SK-N-SH (cell line): ENCODE data around the gene DNAAF9. TPM values are rescaled to one million over a fixed set of nuclear protein-coding genes. Genes with fewer than 3 reads are reported as not detected.
"Not testable (repeated sequence)": the region's sequence is repeated elsewhere in the genome, so short reads cannot be mapped to it uniquely, and the experiment has no call there.

Experiments
- CTCF ChIA-PET: fragments of 300-600, 350-600 bp; formaldehyde crosslinking; extraction: SDS; loops from one replicate; lab custom pipeline; 2021; lab: Yijun Ruan, JAX
- POLR2A ChIA-PET: fragments of 350-600 bp; sonication (Branson Sonifier 250); formaldehyde crosslinking; extraction: SDS; loops from one replicate; lab custom pipeline; 2020; ENCODE audit warnings: antibody characterized with exemption, inconsistent platforms; lab: Yijun Ruan, JAX
- DNase-seq: peaks from one replicate; pipeline ENCODE4 v3.0.0; 2012
- H2AFZ ChIP-seq: fragments of 200-600 bp; sonication (generic); 2 replicates; pipeline ENCODE4 v1.8.1; 2016; ENCODE audit warnings: antibody characterized with exemption, mild to moderate bottlenecking, low read depth
- H3F3A ChIP-seq: fragments of 200-600 bp; sonication (generic); replicated peaks from 2 replicates; pipeline ENCODE3; 2016; ENCODE audit warnings: antibody characterized with exemption, mild to moderate bottlenecking; ENCODE audit not compliant: insufficient read depth
- H3K27ac ChIP-seq, 2 experiments: fragments of 200-500 bp in 1 of 2; fragments of 200-600 bp in 1 of 2; sonication (Bioruptor generic) in 1 of 2; sonication (generic), shearing (Covaris generic) in 1 of 2; 2 replicates each; pipeline versions ENCODE4 v1.5.1 to v1.6.1; 2014 to 2016; ENCODE audit warnings: low read depth in 2 of 2, inconsistent platforms in 1 of 2, low read length in 1 of 2, mild to moderate bottlenecking in 1 of 2, mixed read lengths in 1 of 2
- H3K27me3 ChIP-seq: fragments of 200-600 bp; sonication (generic), shearing (Covaris generic); 2 replicates; pipeline ENCODE4 v1.6.1; 2016; ENCODE audit warnings: mixed run types; ENCODE audit not compliant: insufficient read depth
- H3K36me3 ChIP-seq, 2 experiments: fragments of 200-500 bp in 1 of 2; fragments of 200-600 bp in 1 of 2; sonication (Bioruptor generic) in 1 of 2; sonication (generic) in 1 of 2; replicated peaks in 1 of 2; 2 replicates each; pipeline versions ENCODE3 to v1.5.1; 2014 to 2016; ENCODE audit warnings: low read length in 1 of 2, mild to moderate bottlenecking in 1 of 2; ENCODE audit not compliant: insufficient read depth in 2 of 2, control insufficient read depth in 1 of 2
- H3K4me1 ChIP-seq, 2 experiments: fragments of 200-500 bp in 1 of 2; fragments of 200-600 bp in 1 of 2; sonication (Bioruptor generic) in 1 of 2; sonication (generic), shearing (Covaris generic) in 1 of 2; 2 replicates each; pipeline versions ENCODE4 v1.5.1 to v1.6.1; 2014 to 2016; ENCODE audit warnings: low read depth in 1 of 2, low read length in 1 of 2, mixed run types in 1 of 2; ENCODE audit not compliant: insufficient read depth in 2 of 2, control insufficient read depth in 1 of 2
- H3K4me2 ChIP-seq: fragments of 200-600 bp; sonication (generic), shearing (Covaris generic); 2 replicates; pipeline ENCODE4 v1.6.1; 2017; ENCODE audit warnings: mixed run types
- H3K4me3 ChIP-seq, 2 experiments: fragments of 200-500 bp in 1 of 2; fragments of 200-600 bp in 1 of 2; sonication (Bioruptor generic) in 1 of 2; sonication (generic), shearing (Covaris generic) in 1 of 2; 2 replicates each; pipeline versions ENCODE4 v1.5.1 to v1.8.1; 2014 to 2016; ENCODE audit warnings: low read depth in 2 of 2, inconsistent platforms in 1 of 2, low read length in 1 of 2, mild to moderate bottlenecking in 1 of 2, mixed read lengths in 1 of 2, moderate library complexity in 1 of 2
- H3K79me2 ChIP-seq: fragments of 200-600 bp; sonication (generic); 2 replicates; pipeline ENCODE4 v1.8.1; 2017; ENCODE audit warnings: mild to moderate bottlenecking; ENCODE audit not compliant: insufficient read depth
- H3K9ac ChIP-seq: fragments of 200-600 bp; sonication (generic); 2 replicates; pipeline ENCODE4 v1.6.1; 2017; ENCODE audit warnings: mixed run types
- H3K9me2 ChIP-seq: fragments of 200-600 bp; sonication (generic); 2 replicates; pipeline ENCODE4 v1.6.1; 2017; ENCODE audit warnings: mixed run types
- H3K9me3 ChIP-seq: fragments of 200-600 bp; sonication (generic); 2 replicates; pipeline ENCODE4 v1.6.1; 2017; ENCODE audit warnings: mixed run types, mild to moderate bottlenecking, moderate library complexity
- H4K20me1 ChIP-seq: fragments of 200-600 bp; sonication (generic); 2 replicates; pipeline ENCODE4 v1.6.1; 2017; ENCODE audit warnings: mild to moderate bottlenecking, mixed run types; ENCODE audit not compliant: insufficient read depth
- CHD2 ChIP-seq: fragments of 150-350 bp; IDR thresholded peaks from 2 replicates; pipeline ENCODE4 v1.6.1; 2018; ENCODE audit warnings: low read length; ENCODE audit not compliant: partially characterized antibody
- EP300 ChIP-seq, 2 experiments: IDR thresholded peaks; 2 replicates each; pipeline versions ENCODE4 v1.4.0 to v1.6.1; 2012; ENCODE audit warnings: borderline replicate concordance in 1 of 2, low read depth in 1 of 2, low read length in 1 of 2
- EZH2phosphoT487 ChIP-seq: fragments of 200-600 bp; sonication (generic); IDR thresholded peaks from 2 replicates; pipeline ENCODE4 v1.6.1; 2017; ENCODE audit warnings: low read depth, mixed run types, mild to moderate bottlenecking, antibody characterized with exemption, moderate library complexity, borderline replicate concordance
- GABPA ChIP-seq: IDR thresholded peaks from 2 replicates; pipeline ENCODE4 v1.4.0; 2012; ENCODE audit warnings: low read depth, mild to moderate bottlenecking
- GATA2 ChIP-seq: sonication (generic); formaldehyde crosslinking; IDR thresholded peaks from 2 replicates; pipeline ENCODE4 v1.5.0; 2020; ENCODE audit warnings: mild to moderate bottlenecking, missing genetic modification reagents
- IRF3 ChIP-seq: fragments of 150-350 bp; IDR thresholded peaks from 2 replicates; pipeline ENCODE4 v1.6.1; 2016; ENCODE audit warnings: mild to moderate bottlenecking, low read depth, low read length
- MXI1 ChIP-seq: IDR thresholded peaks from 2 replicates; pipeline ENCODE4 v1.6.1; 2012; ENCODE audit warnings: mild to moderate bottlenecking, low read depth, low read length, improper control_type of control experiment
- NRF1 ChIP-seq: IDR thresholded peaks from 2 replicates; pipeline ENCODE4 v1.6.1; 2012; ENCODE audit warnings: low read depth, mild to moderate bottlenecking, low read length
- PBX3 ChIP-seq: IDR thresholded peaks from 2 replicates; pipeline ENCODE4; 2012
- POLR2AphosphoS5 ChIP-seq: IDR thresholded peaks from 2 replicates; pipeline ENCODE4 v1.6.1; 2012; ENCODE audit warnings: low read depth, low read length
- RCOR1 ChIP-seq: fragments of 150-350 bp; IDR thresholded peaks from 2 replicates; pipeline ENCODE4 v1.6.1; 2017; ENCODE audit warnings: antibody characterized with exemption, low read length
- SMC3 ChIP-seq: IDR thresholded peaks from 2 replicates; pipeline ENCODE4 v1.6.1; 2012; ENCODE audit warnings: low read depth, low read length, improper control_type of control experiment
- USF2 ChIP-seq: fragments of 150-350 bp; IDR thresholded peaks from 2 replicates; pipeline ENCODE4 v1.6.1; 2017; ENCODE audit warnings: antibody characterized with exemption, low read length, low read depth, borderline replicate concordance
- WGBS: methylation state at CpG from one replicate; pipeline ENCODE4 v1.1.6; 2017; ENCODE audit warnings: low lambda C conversion rate; 5-methylcytosine and 5-hydroxymethylcytosine counted together
- polyA plus RNA-seq, 3 experiments: library from polyadenylated mRNA; depleted of rRNA; stranded (reverse); fragments of >200 nt; gene quantifications; 2 replicates each; pipeline ENCODE4 v1.2.3, GENCODE V29; 2012

The DNAAF9 gene
- polyA plus RNA-seq, 1 of the 3 experiments (the other 2 are of a cell fraction), result 5.5 TPM

- H3K4me1 ChIP-seq, result no peaks in the 10 kb centered on the region
- ChIA-PET CTCF (no interaction called here), POLR2A (no interaction called here)
- no peaks in the 10 kb centered on the region for H3K36me3 ChIP-seq
- TF ChIP-seq POLR2AphosphoS5 (no peak), CHD2 (no peak), EZH2phosphoT487 (no peak), EP300 (IDR thresholded peaks at IDR 0.05; ENCODE audit: borderline replicate concordance in 1 of 2, low read depth in 1 of 2, low read length in 1 of 2) (no peak), NRF1 (no peak), SMC3 (no peak), USF2 (no peak), PBX3 (no peak), IRF3 (no peak), RCOR1 (no peak), GATA2 (no peak), GABPA (no peak), MXI1 (no peak)
- H3F3A ChIP-seq, result no peaks in the 10 kb centered on the region
- 89% methylated on average over 1 of the region's 3 CpGs for WGBS
- no peak overlapping the region for H3K9ac ChIP-seq
- no peak overlapping the region for H3K4me3 ChIP-seq
- H3K79me2 ChIP-seq, result no peaks in the 10 kb centered on the region
- no peak overlapping the region for H3K27ac ChIP-seq
- H2AFZ ChIP-seq, result no peak overlapping the region
- H3K9me2 ChIP-seq, result no peaks in the 10 kb centered on the region
- H3K27me3 ChIP-seq, result no peaks in the 10 kb centered on the region
- no peaks in the 10 kb centered on the region for H4K20me1 ChIP-seq
- no peak overlapping the region for H3K4me2 ChIP-seq
- DNase-seq, result no peak
- no peaks in the 10 kb centered on the region for H3K9me3 ChIP-seq
These were observed 12.8 kb upstream of the DNAAF9 start for GRCh38 chr20:3420211-3420707.

GRCh38 chr20:3418161-3418560, 10.7 kb upstream of the DNAAF9 start:
- H2AFZ ChIP-seq, H3K27ac ChIP-seq, H3K27me3 ChIP-seq, H3K79me2 ChIP-seq, H3K36me3 ChIP-seq, POLR2A ChIA-PET, H3K4me1 ChIP-seq, H3K9ac ChIP-seq, H3F3A ChIP-seq, H3K9me2 ChIP-seq, H3K4me2 ChIP-seq, H4K20me1 ChIP-seq, DNase-seq, H3K4me3 ChIP-seq, H3K9me3 ChIP-seq: not testable (repeated sequence)
- WGBS, result 0% methylated on average over 1 of the region's 1 CpG
- CTCF ChIA-PET, result interaction anchor here (1.1 kb wide), 1 partner anchor 17 kb away, joined by 3 read pairs; no protein-coding TSS in a partner anchor
